ENCODE data around the gene TACC2. TPM values are rescaled to one million over a fixed set of nuclear protein-coding genes. Genes with fewer than 3 reads are reported as not detected.

Gene TACC2
- total RNA-seq, 1 donor from 2014 or later = 22.0 TPM

GRCh38 chr10:122269059-122269687, 280.2 kb downstream of the TACC2 start:
- Histone ChIP-seq H3K27ac (ENCODE audit: low read depth, low read length) (no peak overlapping the region), H3K9me3 (ENCODE audit: insufficient read depth, low read depth, low read length) (no peaks in the 10 kb centered on the region), H4K20me1 (ENCODE audit: insufficient read depth, low read length) (peaks cover 3% of the 10 kb centered on the region), H3K4me1 (ENCODE audit: insufficient read depth, low read length) (peaks cover 3% of the 10 kb centered on the region), H3K9ac (ENCODE audit: low read length) (no peak overlapping the region), H3K27me3 (ENCODE audit: insufficient read depth, low read length) (no peaks in the 10 kb centered on the region), H3K4me2 (ENCODE audit: low read length) (no peak overlapping the region), H3K79me2 (ENCODE audit: insufficient read depth, low read length) (no peaks in the 10 kb centered on the region), H2AFZ (ENCODE audit: low read depth, low read length) (no peak overlapping the region), H3K36me3 (ENCODE audit: insufficient read depth, low read length) (peaks cover 5% of the 10 kb centered on the region), H3K4me3 (ENCODE audit: insufficient read depth, low read depth, low read length) (no peak overlapping the region)
- TF ChIP-seq EZH2 (IDR thresholded peaks at IDR 0.05; ENCODE audit: insufficient read depth, low read length) = no peak
- no peak for TF ChIP-seq CTCF (IDR thresholded peaks at IDR 0.05; ENCODE audit: insufficient read depth, low read depth, low read length)
- FAIRE-seq = no peak
- peaks cover 2% of the 10 kb centered on the region for H3K36me3 Mint-ChIP-seq (ENCODE audit: low read depth, unreplicated experiment)
- peaks cover 12% of the 10 kb centered on the region for H3K4me1 Mint-ChIP-seq (ENCODE audit: low read depth, unreplicated experiment)
- DNase-seq (ENCODE audit: low read depth) = no peak
- H3K4me3 Mint-ChIP-seq (ENCODE audit: unreplicated experiment) = no peak overlapping the region
- peaks cover 2% of the 10 kb centered on the region for H3K27me3 Mint-ChIP-seq (ENCODE audit: low read depth, unreplicated experiment)
- no peak overlapping the region for H3K27ac Mint-ChIP-seq (ENCODE audit: unreplicated experiment)
- H3K9me3 Mint-ChIP-seq (ENCODE audit: unreplicated experiment) = no peaks in the 10 kb centered on the region

GRCh38 chr10:122271076-122271475, 282.1 kb downstream of the TACC2 start, which contains the start of gene BTBD16:
Gene BTBD16 (plus strand): TSS chr10:122271296. CDS start chr10:122275082, 3,786 bp downstream.
- Mint-ChIP-seq H3K4me3 (ENCODE audit: unreplicated experiment) (no peak within 1 kb of the TSS), H3K4me1 (ENCODE audit: low read depth, unreplicated experiment) (peaks cover 11% of the 10 kb centered on the region), H3K27ac (ENCODE audit: unreplicated experiment) (no peak within 1 kb of the TSS), H3K9me3 (ENCODE audit: unreplicated experiment) (no peaks in the 10 kb centered on the region), H3K27me3 (ENCODE audit: low read depth, unreplicated experiment) (peaks cover 2% of the 10 kb centered on the region), H3K36me3 (ENCODE audit: low read depth, unreplicated experiment) (peaks cover 2% of the 10 kb centered on the region)
- Histone ChIP-seq H3K9me3 (ENCODE audit: insufficient read depth, low read depth, low read length) (no peaks in the 10 kb centered on the region), H3K79me2 (ENCODE audit: insufficient read depth, low read length) (no peaks in the 10 kb centered on the region), H3K4me2 (ENCODE audit: low read length) (no peak within 1 kb of the TSS), H2AFZ (ENCODE audit: low read depth, low read length) (no peak within 1 kb of the TSS), H3K27me3 (ENCODE audit: insufficient read depth, low read length) (no peaks in the 10 kb centered on the region), H3K9ac (ENCODE audit: low read length) (no peak within 1 kb of the TSS), H3K27ac (ENCODE audit: low read depth, low read length) (no peak within 1 kb of the TSS), H3K4me1 (ENCODE audit: insufficient read depth, low read length) (no peaks in the 10 kb centered on the region), H3K4me3 (ENCODE audit: insufficient read depth, low read depth, low read length) (no peak within 1 kb of the TSS), H4K20me1 (ENCODE audit: insufficient read depth, low read length) (peaks cover 3% of the 10 kb centered on the region), H3K36me3 (ENCODE audit: insufficient read depth, low read length) (peaks cover 5% of the 10 kb centered on the region)
- TF ChIP-seq EZH2 (IDR thresholded peaks at IDR 0.05; ENCODE audit: insufficient read depth, low read length) (no peak), CTCF (IDR thresholded peaks at IDR 0.05; ENCODE audit: insufficient read depth, low read depth, low read length) (no peak)
- no peak for FAIRE-seq
- no peak for DNase-seq (ENCODE audit: low read depth)

- Histone ChIP-seq H3K9ac (ENCODE audit: low read length) (no peak overlapping the region), H3K27me3 (ENCODE audit: insufficient read depth, low read length) (no peaks in the 10 kb centered on the region), H2AFZ (ENCODE audit: low read depth, low read length) (no peak overlapping the region), H3K4me3 (ENCODE audit: insufficient read depth, low read depth, low read length) (no peak overlapping the region), H3K4me1 (ENCODE audit: insufficient read depth, low read length) (no peaks in the 10 kb centered on the region), H4K20me1 (ENCODE audit: insufficient read depth, low read length) (no peaks in the 10 kb centered on the region), H3K36me3 (ENCODE audit: insufficient read depth, low read length) (peaks cover 5% of the 10 kb centered on the region), H3K27ac (ENCODE audit: low read depth, low read length) (no peak overlapping the region), H3K9me3 (ENCODE audit: insufficient read depth, low read depth, low read length) (no peaks in the 10 kb centered on the region), H3K4me2 (ENCODE audit: low read length) (no peak overlapping the region), H3K79me2 (ENCODE audit: insufficient read depth, low read length) (no peaks in the 10 kb centered on the region)
- Mint-ChIP-seq H3K4me1 (ENCODE audit: low read depth, unreplicated experiment) (peaks cover 9% of the 10 kb centered on the region), H3K9me3 (ENCODE audit: unreplicated experiment) (no peaks in the 10 kb centered on the region), H3K4me3 (ENCODE audit: unreplicated experiment) (no peak overlapping the region), H3K36me3 (ENCODE audit: low read depth, unreplicated experiment) (peaks cover 2% of the 10 kb centered on the region), H3K27ac (ENCODE audit: unreplicated experiment) (no peak overlapping the region), H3K27me3 (ENCODE audit: low read depth, unreplicated experiment) (peaks cover 11% of the 10 kb centered on the region)
- DNase-seq (ENCODE audit: low read depth) = no peak
- no peak for FAIRE-seq
- TF ChIP-seq CTCF (IDR thresholded peaks at IDR 0.05; ENCODE audit: insufficient read depth, low read depth, low read length) (no peak), EZH2 (IDR thresholded peaks at IDR 0.05; ENCODE audit: insufficient read depth, low read length) (no peak)
Measured at GRCh38 chr10:122273966-122274545, 285.1 kb downstream of the TACC2 start.

Measured in astrocyte (in vitro differentiated cells and primary cell).